GM23338 (cell line): ENCODE measurements around the gene AAGAB.

Experiments
- EZH2 ChIP-seq: fragments of 200-600 bp; sonication (generic); IDR thresholded peaks from one replicate; pipeline ENCODE4 v1.8.0; 2017; ENCODE audit warnings: antibody characterized with exemption, mild to moderate bottlenecking, low read depth; ENCODE audit not compliant: unreplicated experiment
- EZH2phosphoT487 ChIP-seq: fragments of 200-600 bp; sonication (generic); IDR thresholded peaks from one replicate; pipeline ENCODE4 v1.8.1; 2018; ENCODE audit warnings: antibody characterized with exemption; ENCODE audit not compliant: unreplicated experiment
- JUNB ChIP-seq: IDR thresholded peaks from one replicate; pipeline ENCODE4 v1.6.1; 2016; ENCODE audit warnings: antibody characterized with exemption; ENCODE audit not compliant: unreplicated experiment
- NANOG ChIP-seq: IDR thresholded peaks from 2 replicates; pipeline ENCODE4 v1.6.1; 2016; ENCODE audit warnings: antibody characterized with exemption, borderline replicate concordance
- POLR2AphosphoS5 ChIP-seq: IDR thresholded peaks from 2 replicates; pipeline ENCODE4 v1.6.1; 2016; ENCODE audit warnings: antibody characterized with exemption, low read depth
- ZNF114 ChIP-seq: fragments of 250-450 bp; sonication (Bioruptor Pico); IDR thresholded peaks from 2 replicates; pipeline ENCODE4 v1.5.0; 2020; ENCODE audit warnings: mild to moderate bottlenecking, moderate library complexity
- ZNF331 ChIP-seq: fragments of 250-450 bp; sonication (Bioruptor Pico); IDR thresholded peaks from 2 replicates; pipeline ENCODE4 v1.5.0; 2020; ENCODE audit warnings: low read depth, mild to moderate bottlenecking, moderate library complexity
- TF ChIP-seq, protein P1 (sequence below), 2 experiments: fragments of 200-600 bp in 1 of 2; sonication (generic) in 1 of 2; conservative IDR thresholded peaks; 2 replicates each; pipeline versions ENCODE4 v1.5.1 to v1.6.1; 2016 to 2017; ENCODE audit warnings: antibody characterized with exemption in 2 of 2, low read depth in 2 of 2, mild to moderate bottlenecking in 2 of 2, moderate library complexity in 1 of 2
- TF ChIP-seq, protein P2 (sequence below): IDR thresholded peaks from one replicate; pipeline ENCODE4 v1.6.1; 2018; ENCODE audit warnings: antibody characterized with exemption; ENCODE audit not compliant: unreplicated experiment
- TF ChIP-seq, protein P3 (sequence below): IDR thresholded peaks from 2 replicates; pipeline ENCODE4 v1.6.1; 2016; ENCODE audit warnings: antibody characterized with exemption

DNA sequence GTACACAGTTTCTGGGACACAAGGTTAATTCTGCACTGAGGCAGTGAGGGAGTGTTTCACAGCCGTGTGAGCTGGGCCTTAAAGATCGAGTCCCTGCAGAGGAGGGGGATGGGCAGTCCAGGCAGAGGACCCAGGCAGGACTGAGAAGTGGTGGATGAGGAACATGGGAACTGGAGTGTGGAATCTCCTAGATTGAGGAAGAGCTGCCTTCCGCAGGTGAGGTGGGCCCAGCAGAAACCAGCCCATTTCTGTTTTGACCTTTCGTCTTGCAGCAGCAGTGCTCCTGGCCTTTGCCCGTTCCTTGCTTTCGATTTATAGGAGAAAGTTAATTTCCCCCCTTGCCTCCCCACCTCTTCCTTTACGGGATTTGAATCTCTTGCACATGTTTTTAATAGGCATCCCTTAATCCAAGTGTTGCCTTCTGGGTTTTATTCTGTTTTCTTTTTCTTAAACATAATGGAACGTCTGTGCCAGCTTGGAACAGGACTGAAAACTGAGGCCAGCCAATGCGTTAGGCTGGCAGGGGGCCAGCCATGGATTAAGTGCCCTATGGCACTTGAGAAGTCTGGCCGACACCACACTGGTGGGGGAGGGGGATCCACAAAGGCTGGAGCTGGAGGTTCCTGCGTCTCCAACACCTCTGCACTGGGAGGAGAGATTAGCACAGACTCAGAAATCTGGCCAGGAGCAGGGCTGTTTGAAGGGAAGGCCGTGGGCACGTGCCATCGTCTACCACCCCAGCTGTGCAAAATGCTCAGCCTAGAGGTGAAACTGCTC is 78.1 kb downstream of the AAGAB start:
- TF ChIP-seq, protein P1, sequence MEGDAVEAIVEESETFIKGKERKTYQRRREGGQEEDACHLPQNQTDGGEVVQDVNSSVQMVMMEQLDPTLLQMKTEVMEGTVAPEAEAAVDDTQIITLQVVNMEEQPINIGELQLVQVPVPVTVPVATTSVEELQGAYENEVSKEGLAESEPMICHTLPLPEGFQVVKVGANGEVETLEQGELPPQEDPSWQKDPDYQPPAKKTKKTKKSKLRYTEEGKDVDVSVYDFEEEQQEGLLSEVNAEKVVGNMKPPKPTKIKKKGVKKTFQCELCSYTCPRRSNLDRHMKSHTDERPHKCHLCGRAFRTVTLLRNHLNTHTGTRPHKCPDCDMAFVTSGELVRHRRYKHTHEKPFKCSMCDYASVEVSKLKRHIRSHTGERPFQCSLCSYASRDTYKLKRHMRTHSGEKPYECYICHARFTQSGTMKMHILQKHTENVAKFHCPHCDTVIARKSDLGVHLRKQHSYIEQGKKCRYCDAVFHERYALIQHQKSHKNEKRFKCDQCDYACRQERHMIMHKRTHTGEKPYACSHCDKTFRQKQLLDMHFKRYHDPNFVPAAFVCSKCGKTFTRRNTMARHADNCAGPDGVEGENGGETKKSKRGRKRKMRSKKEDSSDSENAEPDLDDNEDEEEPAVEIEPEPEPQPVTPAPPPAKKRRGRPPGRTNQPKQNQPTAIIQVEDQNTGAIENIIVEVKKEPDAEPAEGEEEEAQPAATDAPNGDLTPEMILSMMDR (conservative IDR thresholded peaks at IDR 0.05; ENCODE audit: low read depth in 2 of 2) = no peak
- TF ChIP-seq ZNF114 (CRISPR knock-in tag) = no peak
- TF ChIP-seq EZH2 = no peak
- TF ChIP-seq POLR2AphosphoS5 = no peak
- TF ChIP-seq EZH2phosphoT487 = no peak
- TF ChIP-seq, protein P2, sequence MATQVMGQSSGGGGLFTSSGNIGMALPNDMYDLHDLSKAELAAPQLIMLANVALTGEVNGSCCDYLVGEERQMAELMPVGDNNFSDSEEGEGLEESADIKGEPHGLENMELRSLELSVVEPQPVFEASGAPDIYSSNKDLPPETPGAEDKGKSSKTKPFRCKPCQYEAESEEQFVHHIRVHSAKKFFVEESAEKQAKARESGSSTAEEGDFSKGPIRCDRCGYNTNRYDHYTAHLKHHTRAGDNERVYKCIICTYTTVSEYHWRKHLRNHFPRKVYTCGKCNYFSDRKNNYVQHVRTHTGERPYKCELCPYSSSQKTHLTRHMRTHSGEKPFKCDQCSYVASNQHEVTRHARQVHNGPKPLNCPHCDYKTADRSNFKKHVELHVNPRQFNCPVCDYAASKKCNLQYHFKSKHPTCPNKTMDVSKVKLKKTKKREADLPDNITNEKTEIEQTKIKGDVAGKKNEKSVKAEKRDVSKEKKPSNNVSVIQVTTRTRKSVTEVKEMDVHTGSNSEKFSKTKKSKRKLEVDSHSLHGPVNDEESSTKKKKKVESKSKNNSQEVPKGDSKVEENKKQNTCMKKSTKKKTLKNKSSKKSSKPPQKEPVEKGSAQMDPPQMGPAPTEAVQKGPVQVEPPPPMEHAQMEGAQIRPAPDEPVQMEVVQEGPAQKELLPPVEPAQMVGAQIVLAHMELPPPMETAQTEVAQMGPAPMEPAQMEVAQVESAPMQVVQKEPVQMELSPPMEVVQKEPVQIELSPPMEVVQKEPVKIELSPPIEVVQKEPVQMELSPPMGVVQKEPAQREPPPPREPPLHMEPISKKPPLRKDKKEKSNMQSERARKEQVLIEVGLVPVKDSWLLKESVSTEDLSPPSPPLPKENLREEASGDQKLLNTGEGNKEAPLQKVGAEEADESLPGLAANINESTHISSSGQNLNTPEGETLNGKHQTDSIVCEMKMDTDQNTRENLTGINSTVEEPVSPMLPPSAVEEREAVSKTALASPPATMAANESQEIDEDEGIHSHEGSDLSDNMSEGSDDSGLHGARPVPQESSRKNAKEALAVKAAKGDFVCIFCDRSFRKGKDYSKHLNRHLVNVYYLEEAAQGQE = no peak
- TF ChIP-seq JUNB = no peak
- no peak for TF ChIP-seq ZNF331 (CRISPR knock-in tag)
- TF ChIP-seq, protein P3, sequence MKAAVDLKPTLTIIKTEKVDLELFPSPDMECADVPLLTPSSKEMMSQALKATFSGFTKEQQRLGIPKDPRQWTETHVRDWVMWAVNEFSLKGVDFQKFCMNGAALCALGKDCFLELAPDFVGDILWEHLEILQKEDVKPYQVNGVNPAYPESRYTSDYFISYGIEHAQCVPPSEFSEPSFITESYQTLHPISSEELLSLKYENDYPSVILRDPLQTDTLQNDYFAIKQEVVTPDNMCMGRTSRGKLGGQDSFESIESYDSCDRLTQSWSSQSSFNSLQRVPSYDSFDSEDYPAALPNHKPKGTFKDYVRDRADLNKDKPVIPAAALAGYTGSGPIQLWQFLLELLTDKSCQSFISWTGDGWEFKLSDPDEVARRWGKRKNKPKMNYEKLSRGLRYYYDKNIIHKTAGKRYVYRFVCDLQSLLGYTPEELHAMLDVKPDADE = no peak
- TF ChIP-seq NANOG = no peak
